Activated naive CD4-positive, alpha-beta T cell treated with anti-CD3 and anti-CD28 coated beads, Interleukin-2, amount 10 ng/mL, durations not matched to agents 7 days and 5 days (primary cell): ENCODE results near the gene KCNC2.
A peak's percentile ranks its signal among the peaks of the same experiment; 100 is the strongest.

Experiments used
- CTCF ChIA-PET: fragments of 350-600 bp; sonication (Branson Sonifier 250); formaldehyde crosslinking; loops from one replicate; lab custom pipeline; 2021; ENCODE audit warnings: antibody characterized with exemption; lab: Charles Lee
- DNase-seq: peaks from one replicate; pipeline ENCODE4 v3.0.0-alpha.2; 2020
- H3K27ac Mint-ChIP-seq: one replicate; pipeline ENCODE4 v1.8.0; 2021; ENCODE audit warnings: mild to moderate bottlenecking, moderate library complexity, mixed read lengths
- H3K27me3 Mint-ChIP-seq: one replicate; pipeline ENCODE4 v1.8.0; 2021; ENCODE audit warnings: mild to moderate bottlenecking, mixed read lengths
- H3K36me3 Mint-ChIP-seq: one replicate; pipeline ENCODE4 v1.8.0; 2021; ENCODE audit warnings: mixed read lengths
- H3K4me1 Mint-ChIP-seq: one replicate; pipeline ENCODE4 v1.8.0; 2021; ENCODE audit warnings: mixed read lengths
- H3K4me3 Mint-ChIP-seq: one replicate; pipeline ENCODE4 v1.8.0; 2021; ENCODE audit warnings: mild to moderate bottlenecking, moderate library complexity, mixed read lengths
- H3K9me3 Mint-ChIP-seq: one replicate; pipeline ENCODE4 v1.8.0; 2021; ENCODE audit warnings: mixed read lengths

KCNC2 gene

GRCh38 chr12:75209812-75210138 is at the start of gene KCNC2:
Gene KCNC2, minus strand, starts transcription at chr12:75209839.
- H3K4me1 Mint-ChIP-seq = peaks cover 3% of the 10 kb centered on the region

DNA sequence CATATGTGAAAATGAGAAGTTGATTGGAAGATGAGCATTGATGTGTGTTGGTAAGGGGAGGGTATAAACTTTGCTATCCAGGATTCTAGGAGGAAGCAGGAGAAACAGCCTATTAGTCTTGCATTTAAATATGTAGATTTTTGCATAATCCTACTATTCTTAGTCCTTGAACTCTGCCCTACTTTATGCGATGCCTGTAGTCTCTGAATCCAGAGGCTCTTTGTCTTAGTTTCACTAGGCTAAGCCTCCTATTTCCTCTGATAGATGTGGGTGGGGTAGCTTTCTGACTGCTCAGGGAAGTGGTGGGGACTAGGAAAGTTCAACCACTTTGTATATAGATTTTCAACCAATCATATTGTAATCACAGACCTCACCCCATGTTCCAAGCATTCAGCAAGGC is 49.5 kb upstream of the KCNC2 start:
- Mint-ChIP-seq H3K4me1 (peaks cover 12% of the 10 kb centered on the region), H3K27me3 (no peaks in the 10 kb centered on the region), H3K27ac (peak overlapping the region; percentile 52), H3K4me3 (no peak overlapping the region), H3K36me3 (no peaks in the 10 kb centered on the region), H3K9me3 (no peaks in the 10 kb centered on the region)
- no peak for DNase-seq
- CTCF ChIA-PET = interaction anchor here (1.1 kb wide), 1 partner anchor 111 kb away, joined by 3 read pairs; no protein-coding TSS in a partner anchor

More at GRCh38 chr12:75209812-75210138, at the start of gene KCNC2:
- Mint-ChIP-seq H3K36me3 (peaks cover 3% of the 10 kb centered on the region), H3K27me3 (peaks cover 47% of the 10 kb centered on the region), H3K9me3 (peaks cover 3% of the 10 kb centered on the region), H3K27ac (no peak within 1 kb of the TSS), H3K4me3 (no peak within 1 kb of the TSS)
- no peak for DNase-seq
- CTCF ChIA-PET = no interaction called here

- DNase-seq = no peak
- Mint-ChIP-seq H3K27ac (no peak overlapping the region), H3K36me3 (no peaks in the 10 kb centered on the region), H3K9me3 (no peaks in the 10 kb centered on the region), H3K4me3 (no peak overlapping the region), H3K27me3 (no peaks in the 10 kb centered on the region), H3K4me1 (peaks cover 12% of the 10 kb centered on the region)
- CTCF ChIA-PET = no interaction called here
Measured at GRCh38 chr12:75257510-75257909, 47.9 kb upstream of the KCNC2 start.

DNA sequence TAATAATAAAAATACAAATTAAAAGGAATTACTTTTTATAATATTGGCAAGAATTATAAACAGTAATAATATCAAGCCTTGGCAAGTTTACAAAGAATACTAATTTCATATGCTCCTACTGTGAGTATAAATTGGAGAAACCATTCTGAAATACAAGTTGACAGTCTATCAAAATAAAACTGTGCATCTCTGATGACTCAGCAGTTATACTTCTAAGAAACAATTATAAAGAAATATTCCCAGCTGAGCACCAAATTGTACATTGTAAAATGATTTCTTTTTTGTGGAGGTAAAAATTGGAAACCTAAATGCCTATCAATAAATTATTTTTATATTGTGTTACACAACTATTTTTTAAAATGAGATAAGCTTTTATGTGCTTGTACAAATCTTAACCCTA is 35.5 kb upstream of the KCNC2 start:
- Mint-ChIP-seq H3K9me3 (peaks cover 1% of the 10 kb centered on the region), H3K4me1 (no peaks in the 10 kb centered on the region), H3K36me3 (no peaks in the 10 kb centered on the region), H3K4me3 (no peak overlapping the region), H3K27ac (no peak overlapping the region), H3K27me3 (no peaks in the 10 kb centered on the region)
- CTCF ChIA-PET = no interaction called here
- DNase-seq = no peak

DNA sequence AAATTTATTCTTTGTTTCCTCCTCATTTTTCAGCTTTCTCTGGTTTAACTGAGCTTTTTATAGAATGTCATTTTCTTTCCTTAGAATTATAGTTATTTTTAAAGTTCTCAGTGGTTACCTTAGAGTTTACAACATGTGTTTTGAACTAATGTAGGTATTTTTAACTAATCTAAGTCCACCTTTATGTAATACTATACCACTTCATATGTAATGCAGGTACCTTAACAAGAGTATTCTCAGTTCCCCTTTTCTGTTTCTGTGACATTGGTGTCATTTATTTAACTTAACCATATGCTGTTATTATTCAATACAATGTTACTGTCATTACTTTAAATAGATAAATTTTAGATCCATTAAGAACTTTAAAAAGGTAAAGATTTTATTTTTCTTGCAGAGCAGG is 30.3 kb upstream of the KCNC2 start:
- CTCF ChIA-PET = no interaction called here
- peaks cover 1% of the 10 kb centered on the region for H3K9me3 Mint-ChIP-seq
- H3K27me3 Mint-ChIP-seq = no peaks in the 10 kb centered on the region
- H3K4me1 Mint-ChIP-seq = no peaks in the 10 kb centered on the region
- no peak overlapping the region for H3K27ac Mint-ChIP-seq
- no peak overlapping the region for H3K4me3 Mint-ChIP-seq
- no peaks in the 10 kb centered on the region for H3K36me3 Mint-ChIP-seq
- DNase-seq = no peak

GRCh38 chr12:75236206-75236605 is 26.6 kb upstream of the KCNC2 start:
- H3K4me1 Mint-ChIP-seq = no peaks in the 10 kb centered on the region
- DNase-seq = no peak
- H3K36me3 Mint-ChIP-seq = no peaks in the 10 kb centered on the region
- no peak overlapping the region for H3K4me3 Mint-ChIP-seq
- no peak overlapping the region for H3K27ac Mint-ChIP-seq
- CTCF ChIA-PET = no interaction called here
- H3K27me3 Mint-ChIP-seq = no peaks in the 10 kb centered on the region
- H3K9me3 Mint-ChIP-seq = peaks cover 1% of the 10 kb centered on the region

DNA sequence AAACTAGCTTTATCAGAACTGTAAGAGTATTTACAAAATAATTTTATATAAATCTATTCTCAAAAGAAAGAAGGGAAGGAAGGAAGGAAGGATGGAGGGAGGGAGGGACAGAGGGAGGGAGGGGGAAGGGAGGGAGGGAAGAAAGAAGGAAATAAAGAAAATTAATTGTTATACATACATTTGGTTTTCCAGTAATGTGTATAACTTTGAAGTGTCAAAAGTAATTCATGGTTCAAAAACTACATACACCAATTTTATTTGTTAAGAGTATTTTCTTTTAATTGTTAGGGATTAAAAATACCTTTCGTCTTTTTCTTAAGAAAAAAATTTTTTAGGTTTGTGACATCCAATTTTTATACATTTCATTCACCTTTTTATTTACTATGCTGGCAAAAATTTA is 17.5 kb upstream of the KCNC2 start:
- no peak overlapping the region for H3K27ac Mint-ChIP-seq
- no peaks in the 10 kb centered on the region for H3K27me3 Mint-ChIP-seq
- peaks cover 4% of the 10 kb centered on the region for H3K9me3 Mint-ChIP-seq
- CTCF ChIA-PET = interaction anchor here (0.7 kb wide), 1 partner anchor 272 kb away, joined by 3 read pairs; no protein-coding TSS in a partner anchor
- DNase-seq = no peak
- H3K4me1 Mint-ChIP-seq = no peaks in the 10 kb centered on the region
- no peak overlapping the region for H3K4me3 Mint-ChIP-seq
- no peaks in the 10 kb centered on the region for H3K36me3 Mint-ChIP-seq

DNA sequence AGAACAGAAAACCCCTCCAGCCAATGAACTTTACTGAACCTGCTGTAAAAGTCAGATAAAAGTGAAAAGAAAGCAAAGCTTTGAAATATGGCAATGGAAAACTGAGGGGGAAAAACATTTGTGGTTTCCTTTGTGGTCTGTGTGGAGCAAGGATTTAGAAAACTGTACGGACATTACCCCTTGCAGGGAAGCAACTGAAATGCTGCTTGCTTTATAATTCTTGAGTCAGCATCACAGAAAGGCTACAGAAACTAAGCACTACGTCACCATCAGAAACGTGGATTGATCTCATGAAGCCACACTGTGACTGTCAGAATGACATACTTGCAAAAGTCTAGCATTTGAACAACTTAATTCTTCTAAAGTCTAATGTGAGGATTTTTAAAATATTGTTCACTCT is 2.4 kb upstream of the KCNC2 start:
- no peak for DNase-seq
- Mint-ChIP-seq H3K4me1 (no peaks in the 10 kb centered on the region), H3K27ac (no peak overlapping the region), H3K27me3 (peaks cover 37% of the 10 kb centered on the region), H3K36me3 (no peaks in the 10 kb centered on the region), H3K4me3 (no peak overlapping the region), H3K9me3 (no peaks in the 10 kb centered on the region)
- CTCF ChIA-PET = interaction anchor here (0.6 kb wide), 1 partner anchor 143 kb away, joined by 4 read pairs; no protein-coding TSS in a partner anchor

- CTCF ChIA-PET = no interaction called here
- peaks cover 3% of the 10 kb centered on the region for H3K4me1 Mint-ChIP-seq
- peaks cover 3% of the 10 kb centered on the region for H3K9me3 Mint-ChIP-seq
- DNase-seq = peak; percentile 43
- no peak overlapping the region for H3K4me3 Mint-ChIP-seq
- no peak overlapping the region for H3K27ac Mint-ChIP-seq
- H3K36me3 Mint-ChIP-seq = peaks cover 3% of the 10 kb centered on the region
- H3K27me3 Mint-ChIP-seq = peaks cover 47% of the 10 kb centered on the region
Measured at GRCh38 chr12:75208856-75209811, 505 bp downstream of the KCNC2 start.

- peaks cover 47% of the 10 kb centered on the region for H3K27me3 Mint-ChIP-seq
- H3K36me3 Mint-ChIP-seq = peaks cover 3% of the 10 kb centered on the region
- no peak overlapping the region for H3K4me3 Mint-ChIP-seq
- CTCF ChIA-PET = no interaction called here
- H3K9me3 Mint-ChIP-seq = peaks cover 3% of the 10 kb centered on the region
- H3K4me1 Mint-ChIP-seq = peaks cover 3% of the 10 kb centered on the region
- H3K27ac Mint-ChIP-seq = no peak overlapping the region
- DNase-seq = no peak
Measured at GRCh38 chr12:75207338-75208083, 2.1 kb downstream of the KCNC2 start.

DNA sequence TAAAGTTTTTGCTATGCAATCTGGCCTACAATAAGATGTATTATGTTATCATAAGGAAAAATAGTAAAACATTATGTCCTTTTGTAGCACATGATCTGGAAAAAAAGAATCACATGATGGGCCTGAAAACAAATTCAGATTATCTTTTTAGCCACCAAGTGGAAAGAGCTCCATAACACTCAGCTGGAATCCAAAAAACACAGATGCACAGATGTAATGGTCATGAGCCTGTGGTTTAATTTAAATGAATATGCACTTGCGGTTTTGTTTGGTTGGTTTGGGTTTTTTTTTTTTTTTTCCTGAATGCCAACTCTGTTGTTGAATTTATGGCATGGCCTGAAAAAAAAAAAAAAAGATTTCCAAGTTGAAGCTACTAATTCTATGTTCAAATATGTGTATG is 4.1 kb downstream of the KCNC2 start:
- H3K9me3 Mint-ChIP-seq = peaks cover 3% of the 10 kb centered on the region
- H3K27me3 Mint-ChIP-seq = peaks cover 45% of the 10 kb centered on the region
- no peak overlapping the region for H3K4me3 Mint-ChIP-seq
- H3K27ac Mint-ChIP-seq = no peak overlapping the region
- H3K36me3 Mint-ChIP-seq = peaks cover 3% of the 10 kb centered on the region
- DNase-seq = no peak
- CTCF ChIA-PET = no interaction called here
- peaks cover 12% of the 10 kb centered on the region for H3K4me1 Mint-ChIP-seq

GRCh38 chr12:75196865-75197264 is 12.8 kb downstream of the KCNC2 start:
- H3K4me1 Mint-ChIP-seq = peaks cover 10% of the 10 kb centered on the region
- no peak overlapping the region for H3K27ac Mint-ChIP-seq
- no peak overlapping the region for H3K4me3 Mint-ChIP-seq
- H3K27me3 Mint-ChIP-seq = no peaks in the 10 kb centered on the region
- no peak for DNase-seq
- no peaks in the 10 kb centered on the region for H3K36me3 Mint-ChIP-seq
- CTCF ChIA-PET = no interaction called here
- H3K9me3 Mint-ChIP-seq = no peaks in the 10 kb centered on the region

- CTCF ChIA-PET = no interaction called here
- Mint-ChIP-seq H3K4me1 (peaks cover 8% of the 10 kb centered on the region), H3K27me3 (no peaks in the 10 kb centered on the region), H3K36me3 (no peaks in the 10 kb centered on the region), H3K27ac (no peak overlapping the region), H3K4me3 (no peak overlapping the region), H3K9me3 (no peaks in the 10 kb centered on the region)
- no peak for DNase-seq
Measured at GRCh38 chr12:75196408-75196807, 13.2 kb downstream of the KCNC2 start.

GRCh38 chr12:75194250-75194649 is 15.4 kb downstream of the KCNC2 start:
- Mint-ChIP-seq H3K4me1 (no peaks in the 10 kb centered on the region), H3K36me3 (no peaks in the 10 kb centered on the region), H3K27me3 (no peaks in the 10 kb centered on the region), H3K27ac (no peak overlapping the region), H3K4me3 (no peak overlapping the region), H3K9me3 (no peaks in the 10 kb centered on the region)
- no peak for DNase-seq
- CTCF ChIA-PET = no interaction called here
